IMR-90 (cell line): ENCODE measurements around the gene ADGRL1.

Experiments
- CEBPB ChIP-seq: IDR thresholded peaks from 2 replicates; pipeline ENCODE4 v1.6.1; 2012; ENCODE audit warnings: low read depth, low read length, improper control_type of control experiment
- CTCF ChIP-seq: conservative IDR thresholded peaks from 2 replicates; pipeline ENCODE4 v1.5.1; 2012; ENCODE audit warnings: mild to moderate bottlenecking, low read depth, low read length, improper control_type of control experiment
- POLR2A ChIP-seq: IDR thresholded peaks from 2 replicates; pipeline ENCODE4 v1.6.1; 2012; ENCODE audit warnings: mild to moderate bottlenecking, low read depth, low read length
- RFX5 ChIP-seq: IDR thresholded peaks from 2 replicates; pipeline ENCODE4 v1.8.0; 2012; ENCODE audit warnings: low read depth, mild to moderate bottlenecking, low read length, moderate library complexity

DNA sequence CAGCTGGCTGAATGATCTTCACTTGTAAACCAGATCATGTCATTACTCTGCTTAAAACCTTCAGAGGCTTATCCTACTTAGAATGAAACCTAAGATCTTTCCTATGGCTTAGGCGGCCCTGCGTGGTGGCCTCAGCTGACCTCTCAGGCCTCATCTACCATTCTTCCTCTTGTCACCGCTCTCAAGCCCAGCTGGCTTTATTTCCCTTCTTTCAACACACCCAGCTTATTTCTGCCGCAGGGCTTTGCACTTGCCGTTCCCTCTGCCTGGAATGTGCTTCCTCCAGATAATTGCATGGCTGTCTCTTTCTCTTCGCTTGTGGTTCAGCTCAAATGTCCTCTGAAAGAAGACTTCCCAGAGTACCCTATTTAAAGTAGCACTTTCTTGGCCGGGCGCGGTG is 66.0 kb downstream of the ADGRL1 start:
- TF ChIP-seq CTCF (no peak), CEBPB (no peak), POLR2A (no peak), RFX5 (no peak)
